Mucosa of gallbladder (tissue), 1 donor: ENCODE data around the gene NEO1. TPM values are rescaled to one million over a fixed set of nuclear protein-coding genes. Genes with fewer than 3 reads are reported as not detected.

Experiments
- DNase-seq: peaks from one replicate; pipeline ENCODE4 v3.0.0-alpha.2; 2020; ENCODE audit warnings: low spot score
- total RNA-seq: library from RNA; stranded (reverse); gene quantifications from one replicate; pipeline ENCODE4 v1.2.1, GENCODE V29; 2021
- donor health status: DM: no; HTN: no; CAD: no.

The NEO1 gene
- total RNA-seq, 1 donor from 2014 or later: 92.8 TPM

GRCh38 chr15:73031648-73032047 is 20.6 kb upstream of the NEO1 start:
- DNase-seq: no peak

GRCh38 chr15:73033611-73034010 is 18.7 kb upstream of the NEO1 start:
- no peak for DNase-seq

GRCh38 chr15:73034221-73034620 is 18.0 kb upstream of the NEO1 start:
- no peak for DNase-seq

GRCh38 chr15:73035221-73035620 is 17.0 kb upstream of the NEO1 start:
- DNase-seq: no peak

- DNase-seq: no peak
Observed at GRCh38 chr15:73038220-73038619, 14.0 kb upstream of the NEO1 start.

- no peak for DNase-seq
Observed at GRCh38 chr15:73046073-73046472, 6.2 kb upstream of the NEO1 start.

GRCh38 chr15:73047882-73048281 is 4.4 kb upstream of the NEO1 start:
- no peak for DNase-seq

GRCh38 chr15:73048624-73049295 is 3.5 kb upstream of the NEO1 start:
- no peak for DNase-seq

- DNase-seq: no peak
Observed at GRCh38 chr15:73049564-73050215, 2.6 kb upstream of the NEO1 start.

GRCh38 chr15:73050561-73051295 is 1.5 kb upstream of the NEO1 start:
- DNase-seq: no peak

GRCh38 chr15:73051391-73051806 is 864 bp upstream of the NEO1 start:
- DNase-seq: no peak

- DNase-seq: peak; percentile 42
Observed at GRCh38 chr15:73052653-73053397, 562 bp downstream of the NEO1 start.

GRCh38 chr15:73053398-73053723 is 1.1 kb downstream of the NEO1 start:
- DNase-seq: no peak

GRCh38 chr15:73054417-73054953 is 2.2 kb downstream of the NEO1 start:
- no peak for DNase-seq

- no peak for DNase-seq
Observed at GRCh38 chr15:73056460-73056859, 4.2 kb downstream of the NEO1 start.

GRCh38 chr15:73058437-73058836 is 6.2 kb downstream of the NEO1 start:
- DNase-seq: no peak

- no peak for DNase-seq
Observed at GRCh38 chr15:73065114-73065513, 12.9 kb downstream of the NEO1 start.

GRCh38 chr15:73069109-73069508 is 16.8 kb downstream of the NEO1 start:
- no peak for DNase-seq

GRCh38 chr15:73072894-73073293 is 20.6 kb downstream of the NEO1 start:
- DNase-seq: no peak

- DNase-seq: no peak
Observed at GRCh38 chr15:73074241-73074640, 22.0 kb downstream of the NEO1 start.

- no peak for DNase-seq
Observed at GRCh38 chr15:73075160-73075859, 23.0 kb downstream of the NEO1 start.
